Measurements from ENCODE around the gene USH2A. TPM values are rescaled to one million over a fixed set of nuclear protein-coding genes. Genes with fewer than 3 reads are reported as not detected.

Gene USH2A
- total RNA-seq, 4 donors from 2014 or later, result 0.03 to 0.25 TPM; not detected in 2

DNA sequence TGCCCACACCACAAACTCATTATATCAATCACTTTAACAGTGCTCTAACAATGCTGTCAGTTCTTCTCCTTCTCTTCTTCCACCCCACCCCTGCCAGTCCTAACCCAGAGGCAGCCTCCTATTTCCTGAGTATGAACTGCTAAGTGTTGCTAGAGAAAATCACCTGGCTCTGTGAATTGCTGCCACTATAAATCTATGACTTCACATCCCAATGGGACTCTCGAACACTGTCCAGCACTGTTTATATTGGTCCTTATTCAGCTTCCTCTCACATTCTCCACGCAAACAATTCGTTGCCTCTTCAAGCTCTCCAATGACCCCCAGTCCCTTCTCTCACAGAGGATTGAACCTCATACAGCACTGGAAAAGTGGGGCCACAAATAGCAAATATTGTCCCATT lies 27.0 kb upstream of the USH2A start:
- 72 to 73% methylated on average over 3 of the region's 3 CpGs for WGBS, 2 donors
- intact Hi-C loops (cut with DNase I; ENCODE audit: low total_unique reads), result no loop called here
- TF ChIP-seq POLR2A (IDR thresholded peaks at IDR 0.05), result no peak
- TF ChIP-seq, protein P1, sequence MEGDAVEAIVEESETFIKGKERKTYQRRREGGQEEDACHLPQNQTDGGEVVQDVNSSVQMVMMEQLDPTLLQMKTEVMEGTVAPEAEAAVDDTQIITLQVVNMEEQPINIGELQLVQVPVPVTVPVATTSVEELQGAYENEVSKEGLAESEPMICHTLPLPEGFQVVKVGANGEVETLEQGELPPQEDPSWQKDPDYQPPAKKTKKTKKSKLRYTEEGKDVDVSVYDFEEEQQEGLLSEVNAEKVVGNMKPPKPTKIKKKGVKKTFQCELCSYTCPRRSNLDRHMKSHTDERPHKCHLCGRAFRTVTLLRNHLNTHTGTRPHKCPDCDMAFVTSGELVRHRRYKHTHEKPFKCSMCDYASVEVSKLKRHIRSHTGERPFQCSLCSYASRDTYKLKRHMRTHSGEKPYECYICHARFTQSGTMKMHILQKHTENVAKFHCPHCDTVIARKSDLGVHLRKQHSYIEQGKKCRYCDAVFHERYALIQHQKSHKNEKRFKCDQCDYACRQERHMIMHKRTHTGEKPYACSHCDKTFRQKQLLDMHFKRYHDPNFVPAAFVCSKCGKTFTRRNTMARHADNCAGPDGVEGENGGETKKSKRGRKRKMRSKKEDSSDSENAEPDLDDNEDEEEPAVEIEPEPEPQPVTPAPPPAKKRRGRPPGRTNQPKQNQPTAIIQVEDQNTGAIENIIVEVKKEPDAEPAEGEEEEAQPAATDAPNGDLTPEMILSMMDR (IDR thresholded peaks at IDR 0.05), result no peak
- no peak overlapping the region for H3K4me3 ChIP-seq (ENCODE audit: low read depth, poor library complexity, severe bottlenecking)
- DNase-seq (ENCODE audit: low spot score in 2 of 2), result no peak

DNA sequence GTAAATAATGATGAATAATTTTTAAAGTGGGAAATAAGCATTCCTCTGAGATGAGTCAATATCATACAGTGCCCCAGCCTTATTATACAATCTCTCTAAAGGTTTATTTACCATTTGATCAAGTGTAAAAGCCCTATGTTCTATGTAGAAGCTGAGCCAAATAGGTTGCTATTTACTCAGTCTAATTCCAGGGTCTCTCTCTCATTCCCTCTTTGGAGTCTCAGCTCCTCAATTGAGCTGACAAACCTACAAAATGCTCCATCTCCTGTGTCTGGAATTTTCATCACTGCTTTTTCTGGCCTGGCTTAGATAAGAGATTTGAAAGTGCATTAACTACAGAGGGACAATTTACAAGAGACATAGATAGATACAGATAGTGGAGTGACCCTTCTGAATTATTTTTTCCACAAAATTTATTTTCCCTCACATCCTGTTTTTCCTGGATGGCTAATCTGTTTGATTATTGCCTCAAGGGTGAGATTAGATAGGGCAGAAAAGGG lies 24.8 kb upstream of the USH2A start:
- DNase-seq (ENCODE audit: low spot score in 2 of 2), result no peak
- TF ChIP-seq, protein P1 (IDR thresholded peaks at IDR 0.05), result no peak
- no peak for TF ChIP-seq POLR2A (IDR thresholded peaks at IDR 0.05)
- H3K4me3 ChIP-seq (ENCODE audit: low read depth, poor library complexity, severe bottlenecking), result no peak overlapping the region
- intact Hi-C loops (cut with DNase I; ENCODE audit: low total_unique reads), result no loop called here

DNA sequence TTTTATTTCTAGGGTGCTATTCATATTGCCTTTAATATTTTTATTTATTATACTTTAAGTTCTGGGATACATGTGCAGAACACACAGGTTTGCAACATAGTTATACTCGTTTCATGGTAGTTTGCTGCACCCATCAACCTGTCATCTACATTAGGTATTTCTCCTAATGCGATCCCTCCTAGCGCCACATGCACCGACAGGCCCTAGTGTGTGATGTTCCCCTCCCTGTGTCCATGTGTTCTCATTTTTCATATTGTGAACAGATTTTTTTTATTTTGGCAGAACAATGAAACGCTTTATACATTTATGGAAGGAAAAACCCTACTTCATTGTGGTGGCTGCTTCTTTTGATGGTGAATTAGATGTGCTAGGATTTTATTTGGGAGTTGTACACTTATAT lies 14.4 kb upstream of the USH2A start:
- no peak for DNase-seq (ENCODE audit: low spot score in 2 of 2)
- TF ChIP-seq, protein P1 (IDR thresholded peaks at IDR 0.05), result no peak
- TF ChIP-seq POLR2A (IDR thresholded peaks at IDR 0.05), result no peak
- WGBS, 2 donors, result 30 to 33% methylated on average over 5 of the region's 5 CpGs
- no peak overlapping the region for H3K4me3 ChIP-seq (ENCODE audit: low read depth, poor library complexity, severe bottlenecking)
- intact Hi-C loops (cut with DNase I; ENCODE audit: low total_unique reads), result no loop called here

DNA sequence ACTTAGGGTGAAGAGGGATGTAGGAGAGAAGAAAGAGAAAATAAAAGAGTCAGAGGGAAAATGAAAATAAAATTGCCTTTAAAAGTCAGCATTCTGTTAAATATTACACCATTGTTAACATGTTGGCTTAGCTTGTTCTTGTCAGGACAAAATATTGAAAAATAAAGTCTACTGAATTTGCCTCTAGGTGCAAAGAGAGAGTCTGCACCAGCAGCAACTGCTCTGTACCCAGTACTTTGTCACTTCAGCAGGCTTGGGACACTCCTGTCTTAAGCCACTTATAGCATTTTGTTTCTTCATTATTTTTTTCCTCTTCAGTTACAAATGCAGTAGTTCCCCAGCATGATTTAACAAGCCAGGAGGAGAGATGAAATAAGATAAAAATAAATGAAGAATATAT lies 11.0 kb upstream of the USH2A start:
- no peak overlapping the region for H3K4me3 ChIP-seq (ENCODE audit: low read depth, poor library complexity, severe bottlenecking)
- intact Hi-C loops (cut with DNase I; ENCODE audit: low total_unique reads), result no loop called here
- TF ChIP-seq, protein P1 (IDR thresholded peaks at IDR 0.05), result no peak
- no peak for TF ChIP-seq POLR2A (IDR thresholded peaks at IDR 0.05)
- DNase-seq (ENCODE audit: low spot score in 2 of 2), result no peak

DNA sequence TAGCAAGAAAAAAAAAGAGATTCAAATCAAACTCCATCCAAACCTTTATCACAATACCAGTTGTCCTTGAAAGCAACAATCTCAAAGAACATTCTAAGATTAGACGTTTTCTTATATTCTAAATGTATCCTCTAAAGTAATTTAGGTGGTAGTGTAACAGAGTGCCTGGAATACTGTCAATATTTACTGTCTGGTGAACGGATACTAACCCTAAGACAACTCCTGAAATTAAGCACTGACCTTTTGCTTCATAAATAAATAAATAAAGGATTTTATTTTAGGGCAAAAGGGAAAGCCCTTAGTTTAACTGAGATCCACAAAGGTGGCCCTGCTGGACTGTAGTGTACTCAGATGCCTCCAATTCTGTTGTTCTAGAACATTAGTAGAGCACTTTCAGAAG lies 9.9 kb upstream of the USH2A start:
- TF ChIP-seq POLR2A (IDR thresholded peaks at IDR 0.05), result no peak
- TF ChIP-seq, protein P1 (IDR thresholded peaks at IDR 0.05), result no peak
- H3K4me3 ChIP-seq (ENCODE audit: low read depth, poor library complexity, severe bottlenecking), result no peak overlapping the region
- no peak for DNase-seq (ENCODE audit: low spot score in 2 of 2)
- 73 to 79% methylated on average over 2 of the region's 2 CpGs for WGBS, 2 donors
- intact Hi-C loops (cut with DNase I; ENCODE audit: low total_unique reads), result no loop called here

DNA sequence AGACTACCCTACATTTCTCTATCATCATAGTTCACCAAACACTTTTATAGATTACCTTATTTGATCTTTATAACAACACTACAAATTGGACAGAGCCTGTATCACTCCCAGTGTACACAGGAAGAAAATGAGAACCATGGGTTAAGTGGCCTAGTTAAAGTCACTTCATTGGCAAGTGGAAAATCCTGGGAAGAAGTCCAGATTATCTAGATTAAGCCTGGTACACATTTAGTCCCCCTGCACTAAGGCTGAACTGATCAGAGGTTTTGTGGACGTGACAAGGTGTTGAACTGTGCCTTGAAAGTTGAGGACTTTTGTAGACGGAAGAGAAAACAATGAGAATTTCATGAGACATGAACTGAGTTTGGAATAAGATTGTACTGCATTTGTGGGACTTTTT lies 7.5 kb upstream of the USH2A start:
- 84% methylated on average over 2 of the region's 2 CpGs for WGBS, 2 donors
- intact Hi-C loops (cut with DNase I; ENCODE audit: low total_unique reads), result no loop called here
- no peak overlapping the region for H3K4me3 ChIP-seq (ENCODE audit: low read depth, poor library complexity, severe bottlenecking)
- TF ChIP-seq, protein P1 (IDR thresholded peaks at IDR 0.05), result no peak
- no peak for TF ChIP-seq POLR2A (IDR thresholded peaks at IDR 0.05)
- DNase-seq (ENCODE audit: low spot score in 2 of 2), result no peak

All from lower leg skin (tissue), 4 donors.